HG02973 (cell line): ENCODE results near the gene ELOVL7.
"Not testable (repeated sequence)": the region's sequence is repeated elsewhere in the genome, so short reads cannot be mapped to it uniquely, and the experiment has no call there.

Experiments
- ATAC-seq: cut with Tn5 transposase; IDR thresholded peaks from one replicate; pipeline ENCODE4 v1.9.1; 2021; ENCODE audit warnings: moderate library complexity; ENCODE audit not compliant: unreplicated experiment

Gene ELOVL7

DNA sequence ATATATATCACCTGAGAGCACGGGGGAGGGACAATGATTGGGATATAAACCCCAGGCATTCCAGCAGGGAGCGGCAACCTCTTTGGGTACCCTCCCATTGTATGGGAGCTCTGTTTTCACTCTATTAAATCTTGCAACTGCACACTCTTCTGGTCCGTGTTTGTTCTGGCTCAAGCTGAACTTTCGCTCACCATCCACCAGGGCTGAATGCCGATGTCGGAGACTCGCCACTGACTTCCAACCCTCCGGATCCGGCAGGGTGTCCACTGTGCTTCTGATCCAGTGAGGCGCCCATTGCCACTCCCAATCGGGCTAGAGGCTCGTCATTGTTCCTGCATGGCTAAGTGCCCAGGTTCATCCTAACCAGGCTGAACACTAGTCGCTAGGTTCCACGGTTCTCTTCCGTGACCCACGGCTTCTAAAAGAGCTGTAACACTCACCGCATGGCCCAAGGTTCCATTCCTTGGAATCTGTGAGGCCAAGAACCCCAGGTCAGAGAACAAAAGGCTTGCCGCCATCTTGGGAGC is 48.6 kb downstream of the ELOVL7 start:
- ATAC-seq = not testable (repeated sequence)

DNA sequence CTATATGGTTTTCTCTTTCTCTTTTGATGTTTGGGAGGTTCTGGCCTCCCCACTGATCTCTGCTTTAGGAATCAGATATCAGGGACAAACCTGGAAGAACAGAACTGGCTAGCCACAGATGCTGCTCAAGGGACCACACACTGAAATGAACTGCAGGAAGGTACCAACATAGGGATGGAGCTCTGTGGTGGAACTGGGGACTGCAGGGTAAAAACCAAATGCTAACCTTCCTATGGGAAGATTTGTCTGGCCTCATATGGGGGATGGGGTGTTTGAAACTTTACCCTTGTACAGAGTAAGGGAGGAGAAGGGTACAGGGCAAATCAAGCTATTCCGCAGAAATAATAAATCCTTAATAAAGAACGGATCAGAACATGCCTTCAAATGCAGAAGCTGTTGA is 49.4 kb downstream of the ELOVL7 start:
- ATAC-seq = no peak

DNA sequence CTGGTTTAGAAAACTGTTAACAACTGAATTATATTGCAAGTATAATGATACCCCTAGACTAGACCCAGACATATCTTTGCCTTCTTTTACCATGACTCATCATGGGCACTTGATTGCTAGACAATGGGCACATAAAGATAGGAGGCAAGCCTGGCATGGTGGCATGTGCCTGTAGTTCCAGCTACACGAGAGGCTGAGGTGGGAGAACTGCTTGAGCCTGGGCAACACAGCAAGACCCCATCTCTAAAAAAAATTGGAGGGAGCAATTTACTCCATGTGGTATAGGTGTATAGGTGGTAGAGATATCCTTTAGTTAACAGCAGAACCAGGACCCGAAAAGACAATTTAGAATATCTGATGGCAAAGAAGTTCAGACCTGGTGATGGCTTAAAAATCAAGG is 51.6 kb downstream of the ELOVL7 start:
- ATAC-seq = no peak

DNA sequence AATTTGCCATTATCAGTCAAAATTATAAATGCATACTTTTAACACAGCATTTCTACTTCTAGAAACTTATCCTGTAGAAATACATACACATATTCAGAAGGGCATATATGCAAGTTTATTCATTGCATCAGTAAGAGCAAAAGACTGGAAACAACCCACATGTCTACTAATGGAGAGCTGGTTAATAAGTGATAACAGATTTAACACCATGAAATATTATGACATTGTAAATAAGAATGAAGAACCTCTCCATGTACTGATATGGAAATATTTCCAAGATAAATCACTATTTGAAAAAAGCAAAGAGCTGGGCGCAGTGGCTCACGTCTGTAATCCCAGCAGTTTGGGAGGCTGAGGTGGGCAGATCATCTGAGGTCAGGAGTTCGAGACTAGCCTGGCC is 54.5 kb downstream of the ELOVL7 start:
- no peak for ATAC-seq

DNA sequence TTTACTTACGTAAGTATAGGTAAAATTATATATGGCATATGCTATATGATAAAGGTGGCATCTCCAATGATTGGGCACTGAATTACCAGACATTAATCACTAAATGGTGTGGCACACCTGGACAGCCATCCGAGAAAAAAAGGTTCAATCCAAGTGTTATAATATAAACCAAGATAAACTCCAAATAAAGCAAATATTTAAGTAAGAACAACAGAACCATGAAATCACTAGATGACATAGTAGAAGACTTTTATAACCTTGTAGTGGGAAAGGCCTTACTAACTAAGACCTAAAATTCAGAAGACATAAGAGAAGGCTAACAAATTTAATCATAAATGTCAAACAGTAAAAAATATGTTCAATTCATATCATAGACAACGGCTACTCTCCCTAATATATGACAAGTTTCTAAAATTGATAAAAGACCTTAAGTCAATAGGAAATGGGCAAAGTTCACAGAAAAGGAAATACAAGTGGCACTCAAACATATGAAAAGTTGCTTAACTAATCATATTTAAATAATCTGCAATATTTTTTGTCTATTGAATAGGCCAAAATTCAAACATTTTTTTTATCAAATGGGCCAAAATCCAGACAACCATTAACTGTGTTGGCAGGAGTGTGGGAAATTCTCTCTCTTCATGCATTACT is 55.1 kb downstream of the ELOVL7 start:
- no peak for ATAC-seq

DNA sequence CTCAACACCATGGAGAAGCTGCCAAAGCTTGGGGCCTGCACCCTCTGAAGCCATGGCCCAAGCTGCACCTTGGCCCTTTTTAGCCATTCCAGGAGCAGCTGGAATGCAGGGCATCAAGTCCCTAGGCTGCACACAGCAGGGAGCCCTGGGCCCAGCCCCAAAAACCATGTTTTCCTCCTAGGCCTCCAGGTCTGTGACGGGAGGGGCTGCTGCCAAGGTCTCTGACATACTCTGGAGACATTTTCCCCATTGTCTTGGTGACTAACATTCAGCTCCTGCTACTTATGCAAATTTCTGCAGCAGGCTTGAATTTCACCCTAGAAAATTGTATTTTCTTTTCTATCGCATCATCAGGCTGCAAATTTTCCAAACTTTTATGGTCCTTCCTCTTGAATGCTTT is 64.6 kb downstream of the ELOVL7 start:
- ATAC-seq = no peak

DNA sequence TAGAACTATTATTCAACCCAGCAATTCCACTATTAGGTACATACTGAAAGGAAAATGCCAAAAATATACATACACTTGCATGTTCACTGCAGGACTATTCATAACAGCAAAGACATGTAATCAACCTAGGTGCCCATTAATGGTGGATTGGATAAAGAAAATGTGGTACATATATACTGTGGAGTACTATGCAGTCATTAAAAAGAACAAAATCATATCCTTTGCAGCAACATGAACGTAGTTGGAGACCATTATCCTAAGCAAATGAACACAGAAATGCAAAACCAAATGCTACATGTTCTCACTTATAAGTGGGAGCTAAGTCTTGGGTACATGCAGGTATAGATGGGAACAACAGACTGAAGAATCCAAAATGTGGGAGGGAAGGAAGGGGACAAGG is 67.7 kb downstream of the ELOVL7 start:
- no peak for ATAC-seq

DNA sequence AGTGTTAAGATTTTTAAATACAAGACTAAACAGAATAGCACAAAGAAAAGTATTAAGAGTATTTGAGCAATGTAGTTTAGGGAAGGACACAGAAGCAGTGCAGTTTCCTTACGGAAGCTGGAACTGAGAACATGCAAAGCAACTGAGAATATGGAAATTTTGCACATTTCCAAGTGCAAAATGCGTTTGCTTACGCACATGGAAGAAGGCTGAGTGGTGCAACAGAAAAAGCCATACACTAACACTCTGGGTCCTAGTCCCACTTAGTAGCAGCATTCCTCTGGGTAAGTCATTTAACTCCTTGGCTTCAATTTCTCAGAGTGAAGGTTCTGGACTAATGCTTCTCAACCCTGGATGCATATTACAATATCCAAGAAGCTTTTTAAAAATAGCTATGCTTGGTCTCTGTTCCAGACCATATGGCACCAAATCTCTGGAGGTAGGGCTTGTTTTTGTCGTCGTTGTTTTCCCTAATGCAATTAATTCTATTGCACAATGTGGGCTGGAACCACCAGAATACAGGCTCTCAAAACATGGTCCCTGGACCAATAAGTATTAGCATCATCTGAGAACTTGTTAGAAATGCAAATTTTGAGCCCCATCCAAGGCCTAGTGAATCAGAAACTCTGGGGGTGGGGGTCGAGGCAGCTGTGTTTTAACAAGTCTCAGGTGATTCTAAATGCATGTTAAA is 78.9 kb downstream of the ELOVL7 start:
- ATAC-seq = no peak

DNA sequence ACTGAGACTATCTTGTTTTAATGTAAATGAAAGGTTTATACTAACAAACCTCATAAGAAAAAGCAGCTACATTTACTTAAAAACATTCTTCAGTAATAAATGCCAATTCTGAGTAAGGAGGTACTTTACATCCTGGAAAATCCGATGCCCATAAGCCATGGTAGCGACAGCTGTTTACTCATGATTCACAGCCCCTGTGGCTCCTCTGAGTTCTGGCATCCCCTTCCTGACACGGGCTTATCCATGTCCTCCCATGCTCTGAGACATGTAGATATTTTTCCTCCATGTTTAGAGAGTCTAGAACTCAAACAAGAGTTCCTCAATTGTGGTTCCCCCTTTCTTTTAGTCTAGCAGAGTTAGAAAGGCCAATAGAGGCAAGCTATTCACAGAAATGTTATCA is 81.0 kb downstream of the ELOVL7 start:
- ATAC-seq = no peak

DNA sequence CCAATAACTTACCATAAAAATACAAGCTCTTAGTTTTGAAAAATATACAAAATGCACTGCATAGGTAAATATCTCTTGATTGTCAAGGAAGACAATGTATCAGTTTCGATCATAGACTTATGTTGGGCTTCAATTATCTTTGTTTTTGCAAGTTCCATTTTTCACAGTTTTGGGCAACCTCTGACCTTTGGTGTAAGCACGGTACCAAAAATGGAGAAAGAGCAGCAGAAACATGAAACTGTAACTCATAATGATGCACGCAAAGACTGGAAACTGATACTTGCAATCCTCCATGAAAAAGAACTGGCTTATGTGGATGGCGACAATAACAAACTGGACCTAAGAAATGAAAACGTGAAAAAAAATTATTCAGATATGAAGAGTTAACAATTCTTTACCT is 89.6 kb downstream of the ELOVL7 start:
- no peak for ATAC-seq

DNA sequence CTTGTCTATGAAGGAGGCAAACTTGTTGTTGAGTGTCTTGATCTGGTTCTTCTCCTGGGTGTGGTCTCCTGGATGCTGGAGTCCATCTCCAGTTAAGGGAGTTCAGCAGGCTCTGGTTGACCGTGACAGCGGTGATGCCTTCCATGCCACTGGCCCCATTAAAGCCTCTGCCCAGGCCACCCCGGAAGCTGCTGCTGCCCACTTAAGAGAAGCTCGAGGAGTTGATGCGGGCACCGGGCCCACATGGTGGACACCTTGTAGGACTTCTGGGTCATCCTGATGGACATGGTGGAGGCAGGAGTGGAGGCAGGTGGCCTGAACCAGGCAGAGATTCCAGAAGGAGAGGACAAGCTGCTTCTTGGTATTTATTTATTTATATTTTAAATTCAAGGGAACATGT is 99.4 kb downstream of the ELOVL7 start:
- no peak for ATAC-seq

DNA sequence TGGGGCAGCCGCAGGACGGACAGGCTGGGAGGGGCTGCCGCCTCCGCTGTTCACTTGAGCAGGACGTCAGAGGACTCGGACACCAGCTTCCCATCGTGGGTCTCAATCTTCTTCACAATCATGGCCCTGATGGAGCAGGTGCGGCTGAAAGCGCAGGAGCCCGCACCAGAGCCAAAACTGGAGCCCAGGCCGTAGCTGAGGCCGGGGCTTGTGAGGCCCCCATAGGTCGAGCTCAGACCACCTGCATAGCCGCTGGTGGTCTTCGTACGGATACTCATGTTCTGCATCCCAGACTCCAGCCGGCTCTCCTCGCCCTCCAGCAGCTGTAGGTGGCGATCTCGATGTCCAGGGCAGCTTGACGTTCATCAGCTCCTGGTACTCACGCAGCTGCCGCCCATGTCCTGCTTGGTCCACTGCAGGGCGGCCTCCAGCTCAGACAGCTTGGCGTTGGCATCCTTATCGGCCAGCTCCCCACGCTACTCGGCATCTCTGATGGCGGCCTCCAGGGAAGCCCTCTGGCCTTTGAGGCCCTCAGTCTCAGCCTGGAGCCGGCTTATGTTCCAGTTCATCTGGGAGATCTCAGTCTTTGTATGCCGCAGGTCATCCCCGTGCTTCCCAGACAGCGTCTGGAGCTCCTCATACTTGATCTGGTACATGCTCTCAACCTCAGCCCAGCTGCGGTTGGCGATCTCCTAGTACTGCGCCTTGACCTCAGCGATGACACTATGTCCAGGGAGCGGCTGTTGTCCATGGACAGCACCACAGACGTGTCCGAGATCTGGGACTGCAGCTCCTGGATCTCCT is 100.4 kb downstream of the ELOVL7 start:
- ATAC-seq = no peak

DNA sequence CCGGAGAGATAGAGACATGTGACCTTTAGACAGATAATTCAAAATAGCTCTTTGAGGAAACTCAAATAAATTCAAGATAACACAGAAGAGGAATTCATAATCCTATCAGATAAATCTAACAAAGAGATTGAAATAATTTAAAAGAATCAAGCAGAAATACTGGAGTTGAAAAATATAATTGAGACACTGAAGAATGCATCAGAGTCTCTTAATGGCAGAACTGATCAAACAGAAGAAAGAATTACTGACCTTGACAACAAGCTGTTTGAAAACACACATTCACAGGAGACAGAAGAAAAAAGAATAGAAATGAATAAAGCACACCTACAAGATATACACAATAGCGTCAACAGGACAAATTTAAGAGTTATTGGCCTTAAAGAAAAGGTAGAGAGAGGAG is 103.7 kb downstream of the ELOVL7 start:
- ATAC-seq = no peak

DNA sequence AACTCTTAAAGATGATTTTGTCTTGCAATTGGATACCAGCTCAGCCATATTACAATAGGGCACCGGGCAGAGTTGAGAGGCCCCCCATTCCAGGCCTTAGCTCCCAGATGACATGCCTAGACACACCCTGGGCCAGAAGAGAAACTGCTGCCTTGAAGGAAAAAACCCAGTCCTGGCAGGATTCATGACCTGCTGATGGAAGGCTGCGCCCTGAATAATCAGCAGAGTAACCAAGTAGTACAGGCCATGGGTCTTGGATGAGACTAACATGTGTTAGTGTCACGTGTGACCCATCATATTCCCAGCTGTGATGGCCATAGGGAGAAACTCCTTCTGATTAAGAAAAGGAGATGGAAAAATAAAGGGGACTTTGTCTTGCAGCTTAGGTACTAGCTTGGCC is 105.1 kb downstream of the ELOVL7 start:
- ATAC-seq = no peak

DNA sequence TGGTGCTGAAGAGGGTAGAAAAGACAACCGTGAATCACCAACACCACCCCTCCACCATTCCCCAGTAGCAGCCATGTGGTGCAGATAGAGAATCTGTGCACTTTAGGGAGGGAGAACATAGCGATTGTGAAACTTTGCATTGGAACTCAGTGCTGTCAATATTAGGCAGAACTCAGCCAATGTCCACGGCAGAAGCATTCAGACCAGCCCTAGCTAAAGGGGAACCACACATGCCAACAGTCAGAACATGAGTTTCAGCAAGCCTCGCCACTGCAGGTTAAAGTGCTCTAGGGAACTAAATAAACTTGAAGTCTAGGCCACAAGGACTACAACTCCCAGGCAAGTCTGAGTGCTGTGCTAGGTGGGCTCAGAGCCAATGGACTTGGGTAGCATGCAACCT is 105.6 kb downstream of the ELOVL7 start:
- no peak for ATAC-seq

DNA sequence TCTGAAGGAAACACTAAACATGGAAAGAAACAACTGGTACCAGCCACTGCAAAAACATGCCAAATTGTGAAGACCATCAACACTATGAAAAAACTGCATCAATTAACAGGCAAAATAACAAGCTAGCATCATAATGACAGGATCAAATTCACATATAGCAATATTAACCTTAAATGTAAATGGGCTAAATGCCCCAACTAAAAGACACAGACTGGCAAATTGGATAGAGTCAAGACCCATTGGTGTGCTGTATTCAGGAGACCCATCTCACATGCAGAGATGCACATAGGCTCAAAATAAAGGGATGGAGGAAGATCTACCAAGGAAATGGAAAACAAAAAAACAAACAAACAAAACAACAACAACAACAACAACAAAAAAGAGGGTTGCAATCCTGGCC is 113.2 kb downstream of the ELOVL7 start:
- not testable (repeated sequence) for ATAC-seq

DNA sequence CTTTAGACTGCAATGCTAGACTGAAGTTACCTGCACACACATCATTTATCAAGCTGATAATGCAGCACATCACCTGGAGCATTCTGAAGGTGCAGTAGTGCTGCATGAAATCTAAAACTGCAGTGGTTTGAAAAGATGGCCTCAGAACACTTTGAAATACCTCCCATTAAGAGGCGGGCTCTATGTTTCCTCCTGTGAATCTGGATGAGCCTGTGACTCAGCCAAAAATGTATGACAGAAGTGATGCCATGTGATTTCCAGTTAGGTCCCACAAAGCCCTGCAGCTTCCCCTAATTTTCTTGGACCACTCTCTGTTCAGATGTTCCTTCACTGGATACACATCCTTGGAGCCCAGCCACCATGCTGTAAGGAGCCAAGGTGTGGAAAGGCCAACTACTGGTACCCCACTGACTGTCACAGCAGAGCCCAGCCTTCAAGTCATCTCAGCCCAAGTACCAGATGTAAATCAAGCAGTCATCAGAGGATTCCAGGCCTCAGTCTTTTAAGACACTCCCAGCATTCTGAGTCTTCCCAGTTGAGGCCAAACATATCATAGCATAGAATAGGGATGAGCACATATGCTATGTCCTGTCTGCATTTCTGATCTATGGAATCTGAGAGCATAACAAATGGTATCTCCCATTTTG is 116.9 kb downstream of the ELOVL7 start:
- ATAC-seq = no peak

DNA sequence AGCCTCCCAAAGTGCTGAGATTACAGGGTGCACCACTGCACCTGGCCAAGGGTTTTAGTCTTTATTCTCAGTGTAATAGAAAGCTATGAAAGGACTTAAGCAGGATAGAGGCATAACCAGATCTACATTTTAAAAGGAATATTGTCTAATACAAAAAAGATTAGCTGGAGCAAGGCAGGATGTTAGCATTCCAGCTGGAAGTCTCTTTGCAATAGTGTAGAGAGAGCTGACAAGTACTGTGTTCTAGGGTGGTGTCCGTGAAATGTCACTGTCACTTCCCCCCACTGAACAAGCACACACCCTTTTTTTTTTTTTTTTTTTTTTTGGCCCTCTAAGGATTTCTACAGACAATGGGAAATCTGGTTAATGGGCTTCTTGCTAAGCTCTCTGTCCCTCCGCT is 119.9 kb downstream of the ELOVL7 start:
- no peak for ATAC-seq

DNA sequence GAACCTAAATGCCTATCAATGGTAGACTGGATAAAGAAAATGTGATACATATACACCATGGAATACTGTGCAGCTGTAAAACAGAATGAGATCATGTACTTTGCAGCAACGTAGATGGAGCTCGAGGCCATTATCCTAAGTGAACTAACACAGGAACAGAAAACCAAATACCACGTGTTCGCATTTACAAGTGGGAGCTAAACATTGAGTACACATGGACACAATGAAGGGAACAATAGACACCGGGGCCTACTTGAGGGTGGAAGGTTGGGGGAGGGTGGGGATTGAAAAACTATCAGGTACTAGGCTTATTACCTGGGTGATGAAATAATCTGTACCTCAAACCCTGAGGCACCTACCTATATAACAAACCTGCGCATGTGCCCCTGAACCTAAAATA is 121.7 kb downstream of the ELOVL7 start:
- ATAC-seq = no peak

DNA sequence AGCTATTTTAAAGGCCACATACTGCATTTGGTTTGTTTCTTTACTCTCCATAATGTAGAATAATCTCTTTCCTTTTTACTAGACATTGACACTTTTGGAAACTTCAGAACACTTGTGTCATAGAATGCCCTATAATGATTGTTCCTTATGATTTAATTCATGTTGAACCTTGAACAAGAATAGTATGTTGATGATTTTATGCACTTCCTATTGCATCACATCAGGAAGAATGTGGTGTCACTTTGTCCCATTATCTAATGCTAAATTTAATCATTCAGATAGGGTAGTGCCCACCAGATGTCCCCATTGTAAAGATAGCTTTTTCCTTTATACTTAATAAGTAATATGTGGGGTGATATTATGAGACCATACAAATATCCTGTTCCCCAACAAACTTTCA is 124.7 kb downstream of the ELOVL7 start:
- no peak for ATAC-seq

DNA sequence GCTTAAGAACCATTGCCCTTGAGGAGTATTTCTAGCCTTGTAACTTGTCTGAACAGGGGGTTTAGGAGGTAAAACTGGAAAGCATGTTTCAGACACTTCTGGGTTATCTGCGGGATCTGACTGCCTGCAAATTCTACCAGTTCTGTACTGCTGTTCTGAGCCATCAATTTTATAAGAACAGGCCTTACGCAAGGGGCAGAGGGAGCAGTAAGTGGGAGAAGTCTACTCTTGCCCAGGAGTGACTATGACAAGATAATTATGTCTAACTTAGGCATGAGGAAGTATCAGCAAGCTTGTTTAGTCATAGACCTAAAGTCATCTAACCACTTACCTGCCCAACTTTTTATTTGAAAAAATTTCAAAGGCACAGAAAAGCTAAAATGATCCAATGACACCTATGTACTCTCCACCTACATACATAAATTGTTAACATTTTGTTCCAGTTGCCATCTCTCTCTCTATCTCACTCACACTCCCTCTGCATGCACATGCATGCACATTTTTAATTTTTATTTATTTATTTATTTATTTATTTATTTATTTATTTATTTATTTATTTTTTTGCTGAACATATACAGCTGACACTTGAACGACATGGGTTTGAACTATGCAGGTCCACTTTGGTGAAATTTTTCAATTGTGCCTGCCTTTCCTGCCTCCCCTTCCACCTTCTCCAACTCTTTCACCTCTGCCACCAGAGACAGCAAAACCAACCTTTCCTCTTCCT is 125.7 kb downstream of the ELOVL7 start:
- no peak for ATAC-seq
